NCI-H187 treated with DMSO at 0.1 percent for 48 hours (cell line): ENCODE results near the gene BPIFB1.

Experiments
- DNase-seq: peaks from one replicate; lab custom pipeline; 2025; lab: John Stamatoyannopoulos, UW

Gene BPIFB1

DNA sequence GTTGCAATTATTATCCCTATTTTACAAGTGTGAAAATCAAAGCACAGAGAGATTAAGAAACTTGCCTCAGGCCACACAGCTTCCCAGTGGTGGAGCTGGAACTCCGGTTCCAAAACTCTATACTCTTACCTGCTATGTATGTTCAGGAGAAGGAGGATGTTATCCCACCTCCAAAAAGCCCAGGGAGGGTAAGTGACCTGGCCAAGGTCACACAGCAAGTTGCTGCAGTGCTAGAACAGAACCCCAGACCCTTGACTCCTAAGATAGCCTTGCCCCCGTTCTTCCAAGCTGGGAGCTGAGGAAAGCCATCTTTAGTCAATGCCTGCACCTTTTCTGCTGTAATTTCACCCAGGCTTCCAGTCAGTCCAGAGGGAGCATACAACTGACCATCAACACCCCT is 42.3 kb downstream of the BPIFB1 start:
- DNase-seq = no peak

DNA sequence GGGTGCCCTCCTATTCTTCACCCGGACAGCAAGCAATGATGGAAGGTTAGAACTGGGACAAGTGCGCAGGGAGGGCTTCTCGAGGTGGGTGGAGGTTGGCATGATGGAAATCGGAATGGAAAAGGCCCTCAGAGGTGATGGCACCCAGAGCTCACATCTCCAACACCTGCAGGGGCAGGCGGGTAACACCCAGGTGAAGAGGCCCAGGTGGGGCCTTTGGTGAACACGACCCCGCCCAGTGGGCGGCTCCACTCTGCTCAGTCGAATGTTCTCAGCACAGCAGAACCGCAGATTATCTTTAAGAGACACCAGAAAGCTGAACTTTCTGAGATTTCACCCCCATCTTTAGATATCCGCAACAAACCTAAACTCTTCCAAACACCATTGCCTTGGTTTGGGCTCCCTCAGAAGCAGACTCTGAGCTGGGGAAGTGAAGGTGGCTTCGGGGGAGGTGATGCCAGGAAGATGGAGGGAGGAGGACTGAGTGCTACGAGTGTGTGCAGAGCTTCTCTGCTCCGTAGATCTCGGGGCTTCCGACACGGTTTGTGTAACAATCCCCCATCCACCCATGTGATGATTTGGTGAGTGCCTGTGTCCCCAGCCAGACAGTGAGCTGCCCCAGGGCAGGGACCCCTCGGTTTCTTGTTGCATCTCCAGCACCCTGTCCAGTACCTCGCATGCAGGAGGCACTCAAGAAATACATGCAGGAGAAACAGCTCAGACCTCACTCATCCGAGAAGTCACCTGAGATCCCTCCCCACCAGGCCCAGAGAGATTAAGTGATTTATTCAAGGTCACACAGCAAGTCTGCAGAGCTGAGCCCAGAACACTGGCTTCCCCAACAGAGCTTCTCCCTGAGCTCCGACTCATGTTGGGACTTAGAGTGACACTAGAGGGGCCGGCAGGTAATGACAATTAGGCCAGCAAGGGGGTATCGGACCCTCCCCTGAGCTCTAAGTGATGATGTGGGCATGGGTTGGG is 45.4 kb downstream of the BPIFB1 start:
- DNase-seq = no peak

DNA sequence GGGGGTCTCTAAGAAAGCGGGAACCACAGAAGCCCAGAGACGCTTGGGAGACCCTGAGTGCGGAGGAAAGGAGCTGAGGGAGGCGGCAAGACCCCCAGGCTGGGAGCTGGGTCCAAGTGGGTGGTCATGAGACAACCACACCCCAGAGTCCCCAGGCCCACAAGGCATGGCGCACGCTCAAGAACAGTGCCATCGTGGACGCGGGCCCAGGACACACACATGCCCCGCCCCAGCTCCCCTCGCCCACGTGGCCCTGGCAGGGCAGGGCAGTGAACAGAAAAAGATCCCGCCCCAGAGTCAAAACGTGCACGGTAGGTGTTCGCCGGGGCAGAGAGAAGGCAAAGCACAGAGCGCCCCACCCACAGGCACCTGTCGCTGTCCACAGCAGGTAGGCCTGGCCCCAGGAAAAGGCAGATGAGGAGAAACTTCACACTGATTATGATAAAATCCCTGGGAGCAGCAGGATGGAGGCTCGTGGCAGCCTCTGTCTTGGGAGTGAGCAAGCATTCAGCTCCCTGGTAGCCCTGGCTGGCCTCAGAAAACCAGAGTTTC is 50.0 kb downstream of the BPIFB1 start:
- no peak for DNase-seq

DNA sequence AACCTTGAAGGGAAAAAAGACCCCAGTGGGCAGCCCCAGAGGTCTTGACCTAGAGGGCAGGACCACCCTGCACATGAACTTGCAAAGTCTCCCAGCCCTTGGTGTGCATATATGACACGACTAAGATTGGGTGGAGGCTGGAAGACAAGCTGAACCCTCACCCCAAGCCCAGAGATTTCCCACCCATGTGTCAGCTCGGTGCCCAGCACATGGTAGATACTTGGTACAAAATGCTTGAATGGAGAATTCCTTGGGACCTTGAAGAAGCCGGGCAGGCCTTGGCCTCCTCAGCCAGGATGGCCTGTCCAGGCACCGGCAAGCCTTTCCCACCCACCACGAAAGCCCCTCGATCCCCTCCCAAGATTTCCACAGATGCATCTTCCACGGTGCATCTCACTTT is 50.6 kb downstream of the BPIFB1 start:
- DNase-seq = no peak

DNA sequence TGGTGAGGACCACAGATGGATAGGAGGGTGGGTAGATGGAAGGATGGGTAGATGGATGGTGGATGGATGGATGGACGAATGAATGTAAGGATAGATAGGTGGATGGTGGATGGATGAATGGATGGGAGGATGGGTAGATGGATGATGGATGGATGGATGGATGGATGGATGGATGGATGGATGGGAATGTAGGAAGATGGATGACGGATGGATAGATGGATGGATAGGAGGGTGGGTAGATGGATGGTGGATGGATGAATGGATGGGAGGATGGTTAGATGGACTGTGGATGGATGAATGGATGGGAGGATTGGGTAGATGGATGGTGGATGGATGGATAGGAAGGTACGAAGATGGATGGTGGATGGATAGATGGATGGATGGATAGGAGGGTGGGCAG is 51.1 kb downstream of the BPIFB1 start:
- DNase-seq = no peak

DNA sequence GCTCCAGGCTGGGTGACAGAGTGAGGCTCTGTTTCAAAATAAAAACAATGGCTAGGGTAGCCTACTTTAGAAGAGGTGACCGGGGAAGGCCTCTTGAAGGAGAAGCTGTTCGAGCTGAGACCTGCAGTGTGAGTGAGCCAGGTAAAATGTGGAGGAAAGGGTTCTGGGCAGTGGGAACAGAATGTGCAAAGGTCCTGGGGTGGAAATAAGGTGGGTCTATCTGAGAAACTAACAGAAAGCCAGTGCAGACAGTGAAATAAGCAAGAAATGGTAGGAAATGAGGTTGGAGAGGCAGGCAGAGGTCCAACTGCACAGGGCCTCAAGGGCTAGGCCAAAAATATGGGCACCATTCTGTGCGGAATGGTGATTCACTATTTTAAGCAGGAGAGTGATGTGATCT is 53.4 kb downstream of the BPIFB1 start:
- DNase-seq = no peak

DNA sequence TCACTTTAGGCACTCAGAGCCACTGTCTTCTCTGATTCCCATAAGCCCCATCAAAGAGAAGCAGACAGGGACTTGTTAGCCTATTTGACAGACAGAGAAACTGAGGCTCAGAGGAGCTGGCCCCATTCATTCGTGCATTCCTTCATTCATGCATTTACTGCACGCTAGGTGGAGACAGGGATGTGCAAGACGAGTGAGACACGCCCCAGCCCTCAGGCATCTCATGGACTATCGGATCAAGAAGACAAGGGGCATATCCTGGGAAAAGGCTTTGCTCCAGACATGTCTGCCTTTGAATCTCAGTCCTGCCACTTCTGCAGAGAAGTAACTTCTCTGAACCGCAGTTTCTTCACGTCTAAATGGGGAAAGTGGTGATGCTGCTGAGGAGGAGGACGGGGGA is 54.1 kb downstream of the BPIFB1 start:
- DNase-seq = no peak

DNA sequence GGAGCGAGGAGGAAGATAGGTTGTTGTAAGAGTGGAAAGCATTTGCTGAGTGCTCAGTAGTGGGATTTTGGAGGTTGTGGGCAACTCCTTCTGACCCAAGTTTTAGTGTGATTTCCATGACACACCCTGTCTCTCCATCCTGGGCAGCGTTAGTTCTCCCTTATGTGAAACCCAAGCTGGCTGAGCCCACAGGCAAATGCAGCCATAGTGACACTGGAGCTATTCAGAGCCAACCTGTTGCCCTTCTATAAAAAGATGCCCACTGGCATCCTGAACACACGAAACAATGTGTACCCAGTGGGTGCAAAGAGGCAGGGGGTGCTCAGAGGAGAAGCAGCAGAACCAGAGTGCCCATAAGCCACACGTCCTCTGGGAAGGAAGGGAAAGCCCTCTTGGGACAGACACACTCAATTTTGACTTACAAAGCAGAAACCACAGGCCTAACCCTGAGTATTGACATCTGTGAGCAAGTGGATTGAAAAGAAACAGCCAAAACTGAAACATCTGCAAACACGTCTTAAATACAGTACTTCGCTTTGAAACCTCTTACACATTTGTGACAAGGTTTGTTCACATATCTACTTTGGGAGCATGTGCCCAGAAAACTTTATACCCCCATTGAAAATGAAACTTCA is 54.6 kb downstream of the BPIFB1 start:
- DNase-seq = no peak

DNA sequence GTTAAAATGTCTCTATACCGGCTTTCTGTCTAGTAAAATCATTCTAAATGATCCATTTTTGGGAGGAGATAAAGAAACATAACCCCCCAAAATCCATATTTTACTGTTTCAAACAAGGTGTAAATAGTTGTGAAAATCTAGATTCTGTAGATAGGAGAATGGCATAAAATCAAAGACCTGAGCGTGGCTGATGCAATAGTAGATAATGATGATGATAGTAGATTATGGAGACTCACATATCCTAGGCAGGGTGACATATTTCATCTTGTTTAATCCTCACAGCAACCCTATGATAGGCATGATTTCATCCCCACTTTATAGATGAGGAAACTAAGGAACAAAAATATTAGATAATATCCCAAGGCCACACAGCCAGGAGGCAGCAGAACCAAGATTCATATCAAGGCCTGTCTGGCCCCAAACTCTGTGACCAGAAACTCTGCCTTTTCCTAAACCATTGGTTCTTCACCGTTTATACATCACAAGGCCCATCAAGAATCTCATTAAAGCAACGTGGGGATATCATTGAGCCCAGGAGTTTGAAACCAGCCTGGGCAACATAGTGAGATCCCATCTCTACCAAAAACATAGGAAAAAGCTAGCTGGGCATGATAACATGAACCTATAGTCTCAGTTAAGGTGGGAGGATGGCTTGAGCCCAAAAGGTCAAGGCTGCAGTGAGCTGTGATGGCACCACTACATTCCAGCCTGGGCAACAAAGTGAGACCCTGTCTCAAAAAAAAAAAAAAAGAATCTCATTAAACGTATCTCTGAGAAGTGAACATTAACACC is 55.6 kb downstream of the BPIFB1 start:
- no peak for DNase-seq

DNA sequence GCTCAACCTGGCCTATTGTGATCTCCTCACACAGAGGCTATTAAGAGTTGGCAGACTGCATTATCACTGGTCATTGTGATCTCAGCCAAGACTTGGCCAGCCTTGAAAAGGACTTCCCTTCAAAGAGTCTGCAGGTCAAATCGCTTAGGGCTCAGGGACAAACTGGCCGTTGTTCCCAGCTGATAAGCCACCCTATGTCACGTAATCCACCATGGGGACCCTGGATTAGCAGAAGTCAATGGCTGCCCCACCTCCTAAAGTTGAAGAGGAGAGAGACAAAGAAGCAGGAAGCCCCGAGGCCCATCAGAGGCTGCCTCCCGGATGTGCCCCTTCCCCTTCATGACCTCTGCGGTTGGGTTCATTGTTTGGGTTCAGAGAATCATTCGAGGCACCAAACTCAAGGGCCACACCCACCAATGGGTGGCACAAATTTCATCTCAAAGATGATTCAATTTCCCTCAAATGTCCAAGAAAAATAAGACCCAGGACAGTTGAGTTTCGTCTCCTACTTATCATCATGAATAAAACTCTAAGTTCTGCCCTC is 56.6 kb downstream of the BPIFB1 start:
- no peak for DNase-seq

DNA sequence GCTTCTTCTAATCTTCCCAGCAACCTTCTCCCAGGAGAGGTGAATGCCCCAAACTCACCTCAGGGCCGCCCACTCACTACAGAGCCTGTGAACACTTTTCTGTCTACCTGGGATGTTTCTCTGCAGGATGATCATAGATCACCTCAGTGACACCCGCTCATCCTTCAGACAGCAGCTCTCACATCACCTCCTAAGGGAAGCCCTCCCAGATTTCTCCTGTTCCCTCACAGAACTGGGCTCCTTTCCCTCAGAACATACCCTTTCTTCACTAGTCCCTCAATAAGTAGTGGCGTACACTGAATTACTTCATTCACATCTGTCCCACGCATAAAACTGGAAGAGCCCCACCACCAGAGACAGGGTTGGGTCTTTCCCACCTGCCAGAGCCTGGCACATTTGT is 60.5 kb downstream of the BPIFB1 start:
- DNase-seq = no peak

DNA sequence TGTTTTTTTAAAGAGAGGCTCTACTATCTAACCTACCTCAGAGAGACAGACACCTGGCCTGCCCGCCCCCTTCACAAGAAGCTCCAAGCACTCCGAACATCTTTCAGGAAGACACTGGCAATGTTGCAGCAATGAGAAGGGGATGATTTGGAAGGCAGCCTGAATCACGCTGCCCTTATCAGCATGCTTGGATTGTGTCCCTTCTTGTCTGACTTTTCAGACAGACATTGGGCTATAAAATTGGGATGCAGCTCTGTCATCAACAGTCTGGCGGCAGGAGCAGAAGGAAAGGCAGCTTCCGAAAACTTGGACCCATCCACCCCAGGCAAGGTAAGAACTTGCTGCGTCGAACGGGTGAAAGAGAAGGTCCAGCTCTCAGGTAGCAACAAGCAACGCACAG is 62.3 kb downstream of the BPIFB1 start:
- DNase-seq = peak; percentile 60

DNA sequence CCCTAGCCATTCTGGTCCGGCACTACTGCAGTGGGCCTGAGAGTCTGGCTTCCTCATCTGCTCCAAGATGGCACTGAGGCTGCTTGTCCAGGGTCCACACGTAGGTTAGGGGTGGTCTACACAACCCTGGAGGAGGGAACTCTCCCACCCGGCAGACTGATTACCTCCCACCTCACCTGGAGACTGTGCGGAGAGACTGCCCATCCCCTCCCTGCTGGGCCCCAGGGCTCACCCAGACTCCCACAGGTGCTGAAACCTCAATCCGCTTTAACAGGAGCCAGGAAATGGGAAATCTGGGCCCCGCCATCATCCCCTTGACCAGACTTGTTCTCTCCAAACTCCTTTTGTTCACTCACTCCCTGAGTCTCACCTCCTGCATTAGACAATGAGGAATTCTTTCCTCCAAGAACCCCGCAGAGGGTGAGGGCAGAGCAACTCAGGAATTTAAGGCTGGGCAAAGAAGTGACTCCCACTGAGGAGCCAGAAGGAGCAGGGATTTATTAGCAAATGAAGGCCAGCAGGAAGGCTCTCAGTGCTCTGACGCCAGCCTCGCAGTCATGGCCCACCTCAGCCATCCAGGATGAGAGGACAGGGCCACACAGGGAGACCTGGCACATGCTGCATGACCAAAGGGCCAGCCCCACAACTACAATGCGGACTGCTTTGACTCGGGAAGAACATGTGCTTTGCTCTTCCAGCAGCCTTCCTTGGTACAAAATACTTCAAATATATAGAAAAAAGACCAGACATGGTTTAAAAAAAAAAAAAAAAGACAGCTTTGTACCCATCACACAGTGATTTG is 65.3 kb downstream of the BPIFB1 start:
- DNase-seq = no peak

DNA sequence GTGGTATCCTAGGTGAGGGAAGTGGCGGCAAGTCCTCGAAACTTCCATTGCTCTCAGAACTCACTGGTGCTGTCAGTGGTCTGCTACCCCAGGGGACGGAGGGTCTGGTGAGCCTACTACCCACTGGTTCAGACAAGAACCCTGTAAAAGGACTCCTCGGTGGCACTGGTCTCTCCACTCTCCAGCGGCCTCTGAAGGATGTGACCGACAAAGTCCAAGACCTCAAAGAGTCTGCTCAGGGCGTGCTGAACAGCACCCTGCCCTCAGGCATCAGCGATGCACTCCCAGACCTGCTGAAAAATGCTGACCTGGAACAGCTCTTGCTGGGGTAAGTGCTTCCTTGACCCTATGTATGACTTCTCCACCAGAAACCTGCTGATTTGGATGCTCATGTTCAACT is 66.5 kb downstream of the BPIFB1 start:
- DNase-seq = no peak

DNA sequence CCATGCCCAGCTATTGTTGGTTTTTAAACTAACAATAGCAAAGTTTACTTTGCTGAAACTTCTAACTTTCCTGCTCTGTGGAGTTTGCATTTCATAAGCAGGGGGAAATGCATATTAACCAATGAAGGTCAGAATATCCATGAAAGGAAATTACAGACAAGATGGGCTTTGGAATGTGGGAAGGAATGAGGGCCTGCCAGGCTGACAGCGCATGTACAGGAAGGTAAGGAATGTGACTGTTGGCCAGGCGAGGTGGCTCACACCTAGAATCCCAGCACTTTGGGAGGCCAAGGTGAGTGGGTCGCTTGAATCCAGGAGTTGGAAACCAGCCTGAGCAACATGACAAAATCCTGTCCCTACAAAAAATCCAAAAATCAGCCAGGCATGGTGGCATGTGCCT is 68.7 kb downstream of the BPIFB1 start:
- no peak for DNase-seq

DNA sequence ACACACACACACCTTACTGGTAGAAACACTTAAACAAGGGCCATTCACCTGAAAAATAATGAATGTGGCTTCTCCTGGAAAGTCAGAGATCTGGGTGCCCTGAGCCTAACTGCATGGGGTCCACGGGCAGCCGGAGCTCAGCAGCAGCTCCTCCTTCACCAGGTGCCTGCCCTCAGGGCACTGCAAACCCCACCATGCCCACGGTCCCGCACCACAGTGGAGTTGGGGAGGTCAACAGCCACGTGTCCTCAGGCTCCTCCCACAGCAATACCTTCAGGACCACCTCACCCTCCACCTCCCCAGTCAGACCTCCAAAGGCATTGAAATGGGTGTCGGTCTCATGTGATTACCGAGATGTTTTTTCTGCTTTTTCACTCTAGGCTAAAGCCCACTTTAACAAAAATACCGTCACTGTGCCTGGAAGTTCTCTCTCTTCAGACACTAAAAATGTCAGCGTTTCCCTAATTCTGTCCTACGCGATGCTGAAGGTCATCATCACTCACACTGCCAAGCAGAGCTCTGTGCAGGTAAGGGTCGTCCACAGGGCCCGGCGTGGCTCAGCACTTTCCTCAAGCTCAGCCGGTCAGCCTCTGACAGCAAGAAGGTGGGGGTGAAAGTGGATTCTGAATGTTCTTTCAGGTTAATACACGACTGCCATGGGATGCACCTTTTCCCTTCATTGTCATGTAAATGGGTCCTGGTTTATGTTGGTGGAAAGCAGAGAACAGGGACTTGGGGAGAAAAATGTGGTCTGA is 69.4 kb downstream of the BPIFB1 start:
- no peak for DNase-seq

DNA sequence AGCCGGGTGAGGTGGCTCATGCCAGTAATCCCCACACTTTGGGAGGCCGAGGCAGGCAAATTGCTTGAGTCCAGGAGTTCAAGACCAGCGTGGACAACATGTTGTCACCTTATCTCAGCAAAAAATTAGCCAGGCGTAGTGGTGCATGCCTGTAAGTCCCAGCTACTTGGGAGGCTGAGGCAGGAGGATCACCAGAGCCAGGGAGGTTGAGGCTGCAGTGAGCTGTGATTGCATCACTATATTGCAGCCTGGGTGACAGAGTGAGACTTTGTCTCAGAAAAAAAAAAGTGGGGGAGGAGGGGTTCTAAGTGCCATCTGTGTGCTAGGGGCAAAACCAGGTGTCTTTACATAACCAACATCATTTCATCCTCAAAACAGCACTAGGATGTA is 70.0 kb downstream of the BPIFB1 start:
- DNase-seq = no peak
